Gastrocnemius medialis (tissue), 4 donors: ENCODE data around the gene TMEM187.

Experiments used
- CTCF ChIP-seq, 5 experiments: fragments of 450-650 bp in 3 of 5; fragments of 200-600 bp in 2 of 5; sonication (generic) in 2 of 5; IDR thresholded peaks in 4 of 5; conservative IDR thresholded peaks in 1 of 5; 1 replicate in 4 of 5; 2 replicates in 1 of 5; pipeline ENCODE4 v1.5.1; 2016 to 2019; ENCODE audit warnings: antibody characterized with exemption in 5 of 5, mild to moderate bottlenecking in 3 of 5, moderate library complexity in 3 of 5
- POLR2A ChIP-seq, 2 donors: fragments of 450-650 bp; IDR thresholded peaks; one replicate each; pipeline ENCODE4 v1.6.1; 2017; ENCODE audit warnings: antibody characterized with exemption in 2 of 2, mild to moderate bottlenecking in 2 of 2, moderate library complexity in 2 of 2

- TF ChIP-seq CTCF (IDR thresholded peaks at IDR 0.05 in 4 of 5, conservative IDR thresholded peaks at IDR 0.05 in 1 of 5) (no peak), POLR2A (IDR thresholded peaks at IDR 0.05) (no peak)
Observed at GRCh38 chrX:154023276-154024000, 50.9 kb downstream of the TMEM187 start.
